A549 (cell line): ENCODE measurements around the gene ADCY7. TPM values are rescaled to one million over a fixed set of nuclear protein-coding genes. Genes with fewer than 3 reads are reported as not detected.

Experiments used
- ATAC-seq, 2 experiments: fragments of 200-7000 bp in 1 of 2; fragments of >200 bp in 1 of 2; cut with Nextera tagmentation in 1 of 2; cut with Tn5 transposase in 1 of 2; 3 replicates each; pipeline versions ENCODE4 v1.8.0 to v1.9.1; 2018 to 2020; ENCODE audit warnings: mild to moderate bottlenecking in 1 of 2, moderate library complexity in 1 of 2
- CTCF ChIA-PET: fragments of 300-600 bp; sonication (Branson Sonifier 250); formaldehyde crosslinking; extraction: SDS; loops from one replicate; lab custom pipeline; 2021; ENCODE audit warnings: antibody characterized with exemption, inconsistent platforms; lab: Yijun Ruan, JAX
- POLR2A ChIA-PET: fragments of 350-600 bp; formaldehyde crosslinking; extraction: SDS; loops from one replicate; lab custom pipeline; 2021; ENCODE audit warnings: antibody characterized with exemption, inconsistent platforms; lab: Yijun Ruan, JAX
- DNase-seq, 2 experiments: peaks; one replicate each; pipeline versions ENCODE4 v3.0.0 to v3.0.0-alpha.2; 2011 to 2016; ENCODE audit warnings: low read depth in 1 of 2, low spot score in 1 of 2
- FAIRE-seq: peaks from 2 replicates; lab custom pipeline; 2011; peaks lifted over from hg19 to GRCh38; lab: Jason Lieb, UNC
- H3K27ac ChIP-seq, 2 experiments: fragments of >200 bp; sonication (Bioruptor Twin); formaldehyde crosslinking; 3 replicates each; pipeline ENCODE4 v1.5.1; 2016 to 2017
- H3K4me1 ChIP-seq: fragments of >200 bp; sonication (Bioruptor Twin); formaldehyde crosslinking; 3 replicates; pipeline ENCODE4 v1.6.1; 2016
- H3K4me2 ChIP-seq: fragments of >200 bp; sonication (Bioruptor Twin); formaldehyde crosslinking; 3 replicates; pipeline ENCODE4 v1.6.1; 2016
- H3K4me3 ChIP-seq: fragments of >200 bp; sonication (Bioruptor Twin); formaldehyde crosslinking; 3 replicates; pipeline ENCODE4 v1.5.1; 2016
- H3K9me3 ChIP-seq: fragments of >200 bp; sonication (Bioruptor Twin); formaldehyde crosslinking; 3 replicates; pipeline ENCODE4 v1.6.1; 2016
- BCL3 ChIP-seq: fragments of >200 bp; sonication (Bioruptor Twin); formaldehyde crosslinking; IDR thresholded peaks from 3 replicates; pipeline ENCODE4 v1.6.1; 2016
- BHLHE40 ChIP-seq: IDR thresholded peaks from 2 replicates; pipeline ENCODE4 v1.6.1; 2012; ENCODE audit warnings: low read depth, low read length, inconsistent platforms
- CBX8 ChIP-seq: fragments of 200-600 bp; sonication (generic); IDR thresholded peaks from 2 replicates; pipeline ENCODE4 v1.6.1; 2016
- CEBPB ChIP-seq, 2 experiments: fragments of >200 bp in 1 of 2; sonication (Bioruptor Twin) in 1 of 2; formaldehyde crosslinking in 1 of 2; IDR thresholded peaks; 2 replicates each; pipeline ENCODE4 v1.6.1; 2012 to 2016
- EHMT2 ChIP-seq: fragments of 200-600 bp; sonication (generic); IDR thresholded peaks from 2 replicates; pipeline ENCODE4 v1.6.1; 2016; ENCODE audit warnings: antibody characterized with exemption, low read depth, mild to moderate bottlenecking, moderate library complexity
- ELK1 ChIP-seq: fragments of 150-350 bp; IDR thresholded peaks from 2 replicates; pipeline ENCODE4 v1.6.1; 2014; ENCODE audit warnings: low read depth, mild to moderate bottlenecking, low read length
- FOSB ChIP-seq: fragments of 250-450 bp; sonication (Bioruptor Pico); IDR thresholded peaks from 2 replicates; pipeline ENCODE4 v1.5.0; 2020; ENCODE audit warnings: mild to moderate bottlenecking, moderate library complexity
- FOXS1 ChIP-seq: fragments of 250-450 bp; sonication (Bioruptor Pico); IDR thresholded peaks from 2 replicates; pipeline ENCODE4 v1.5.0; 2020; ENCODE audit warnings: mild to moderate bottlenecking, moderate library complexity
- GATA3 ChIP-seq: IDR thresholded peaks from 2 replicates; pipeline ENCODE4 v1.6.1; 2012; ENCODE audit warnings: borderline replicate concordance
- HDAC2 ChIP-seq: fragments of 200-600 bp; sonication (generic); IDR thresholded peaks from 2 replicates; pipeline ENCODE4 v1.6.1; 2016
- JUNB ChIP-seq: fragments of >200 bp; sonication (Bioruptor Twin); formaldehyde crosslinking; IDR thresholded peaks from 2 replicates; pipeline ENCODE4 v1.6.1; 2016
- KDM5A ChIP-seq: fragments of 200-600 bp; sonication (generic); IDR thresholded peaks from 2 replicates; pipeline ENCODE4 v1.6.1; 2016; ENCODE audit warnings: antibody characterized with exemption, mild to moderate bottlenecking
- NPAS2 ChIP-seq: fragments of 250-450 bp; sonication (Bioruptor Pico); IDR thresholded peaks from 2 replicates; pipeline ENCODE4 v1.8.0; 2022; ENCODE audit warnings: mild to moderate bottlenecking, moderate library complexity, borderline replicate concordance
- RAD21 ChIP-seq, 2 experiments: fragments of >200 bp in 1 of 2; sonication (Bioruptor Twin) in 1 of 2; formaldehyde crosslinking in 1 of 2; IDR thresholded peaks in 1 of 2; conservative IDR thresholded peaks in 1 of 2; 2 replicates in 1 of 2; 3 replicates in 1 of 2; pipeline ENCODE4 v1.6.1; 2012 to 2018; ENCODE audit warnings: inconsistent platforms in 1 of 2
- RARB ChIP-seq: fragments of 250-450 bp; sonication (Bioruptor Pico); IDR thresholded peaks from 2 replicates; pipeline ENCODE4 v1.8.0; 2021; ENCODE audit warnings: mild to moderate bottlenecking, moderate library complexity
- SMC3 ChIP-seq: fragments of >200 bp; sonication (Bioruptor Twin); formaldehyde crosslinking; IDR thresholded peaks from 3 replicates; pipeline ENCODE4 v1.6.1; 2018; ENCODE audit warnings: inconsistent platforms
- SREBF2 ChIP-seq: fragments of 450-650 bp; IDR thresholded peaks from 2 replicates; pipeline ENCODE4 v1.6.1; 2014; ENCODE audit warnings: mild to moderate bottlenecking, moderate library complexity
- ZNF302 ChIP-seq: fragments of 250-450 bp; sonication (Bioruptor Pico); IDR thresholded peaks from 2 replicates; pipeline ENCODE4 v1.9.0; 2021; ENCODE audit warnings: inconsistent platforms, mild to moderate bottlenecking, moderate library complexity
- WGBS: methylation state at CpG from one replicate; pipeline ENCODE4 v1.1.6; 2017; ENCODE audit errors: missing lambda C conversion rate; 5-methylcytosine and 5-hydroxymethylcytosine counted together
- polyA plus RNA-seq, 4 experiments: library from polyadenylated mRNA; depleted of rRNA in 3 of 4; stranded (reverse); fragments of >200 nt; fragmentation: RNase III in 1 of 4; extraction: RNeasy Plus Mini Kit Qiagen cat#74134 plus additional on column Dnase treatment in 1 of 4; gene quantifications; 2 replicates in 3 of 4; 3 replicates in 1 of 4; pipeline ENCODE4 v1.2.3, GENCODE V29; 2011 to 2017
- TF ChIP-seq, protein P1 (sequence below): fragments of >200 bp; sonication (Bioruptor Twin); formaldehyde crosslinking; IDR thresholded peaks from 3 replicates; pipeline ENCODE4 v1.5.1; 2016
- TF ChIP-seq, protein P2 (sequence below): IDR thresholded peaks from 2 replicates; pipeline ENCODE4 v1.6.1; 2012; ENCODE audit warnings: low read depth, borderline replicate concordance
- TF ChIP-seq, protein P3 (sequence below): fragments of 450-650 bp; IDR thresholded peaks from 2 replicates; pipeline ENCODE4 v1.6.1; 2014; ENCODE audit warnings: antibody characterized with exemption
- TF ChIP-seq, protein P4 (sequence below): fragments of 250-450 bp; sonication (Bioruptor Pico); IDR thresholded peaks from 2 replicates; pipeline ENCODE4 v1.5.0; 2020; ENCODE audit warnings: low read depth, mild to moderate bottlenecking, moderate library complexity

The ADCY7 gene
- polyA plus RNA-seq, 2 of the 4 experiments (the other 2 are of a cell fraction): 10.5 to 18.7 TPM

DNA sequence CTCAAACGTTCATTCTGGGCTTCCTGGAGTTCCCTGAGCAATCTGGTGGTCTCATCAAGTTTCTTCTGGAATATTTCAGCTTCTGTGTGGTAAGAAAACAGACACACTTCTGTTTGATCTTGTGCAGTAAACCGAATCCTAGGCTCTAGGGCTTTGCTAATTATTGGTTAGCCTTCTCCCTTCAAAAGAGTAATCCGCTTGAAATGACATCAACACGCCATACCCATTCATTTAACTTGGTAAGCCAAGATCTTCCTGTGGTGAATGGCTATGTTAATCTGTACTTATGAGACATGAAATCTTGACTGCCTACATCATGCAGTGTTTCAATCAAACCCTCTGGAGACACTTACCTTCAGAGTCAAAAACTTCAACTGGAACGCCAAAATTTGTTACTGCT is 54.0 kb downstream of the ADCY7 start:
- H3K4me1 ChIP-seq: no peaks in the 10 kb centered on the region
- ATAC-seq: no peak
- no peak for TF ChIP-seq EHMT2
- TF ChIP-seq, protein P1, sequence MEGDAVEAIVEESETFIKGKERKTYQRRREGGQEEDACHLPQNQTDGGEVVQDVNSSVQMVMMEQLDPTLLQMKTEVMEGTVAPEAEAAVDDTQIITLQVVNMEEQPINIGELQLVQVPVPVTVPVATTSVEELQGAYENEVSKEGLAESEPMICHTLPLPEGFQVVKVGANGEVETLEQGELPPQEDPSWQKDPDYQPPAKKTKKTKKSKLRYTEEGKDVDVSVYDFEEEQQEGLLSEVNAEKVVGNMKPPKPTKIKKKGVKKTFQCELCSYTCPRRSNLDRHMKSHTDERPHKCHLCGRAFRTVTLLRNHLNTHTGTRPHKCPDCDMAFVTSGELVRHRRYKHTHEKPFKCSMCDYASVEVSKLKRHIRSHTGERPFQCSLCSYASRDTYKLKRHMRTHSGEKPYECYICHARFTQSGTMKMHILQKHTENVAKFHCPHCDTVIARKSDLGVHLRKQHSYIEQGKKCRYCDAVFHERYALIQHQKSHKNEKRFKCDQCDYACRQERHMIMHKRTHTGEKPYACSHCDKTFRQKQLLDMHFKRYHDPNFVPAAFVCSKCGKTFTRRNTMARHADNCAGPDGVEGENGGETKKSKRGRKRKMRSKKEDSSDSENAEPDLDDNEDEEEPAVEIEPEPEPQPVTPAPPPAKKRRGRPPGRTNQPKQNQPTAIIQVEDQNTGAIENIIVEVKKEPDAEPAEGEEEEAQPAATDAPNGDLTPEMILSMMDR: no peak
- TF ChIP-seq BCL3: no peak
- TF ChIP-seq, protein P2, sequence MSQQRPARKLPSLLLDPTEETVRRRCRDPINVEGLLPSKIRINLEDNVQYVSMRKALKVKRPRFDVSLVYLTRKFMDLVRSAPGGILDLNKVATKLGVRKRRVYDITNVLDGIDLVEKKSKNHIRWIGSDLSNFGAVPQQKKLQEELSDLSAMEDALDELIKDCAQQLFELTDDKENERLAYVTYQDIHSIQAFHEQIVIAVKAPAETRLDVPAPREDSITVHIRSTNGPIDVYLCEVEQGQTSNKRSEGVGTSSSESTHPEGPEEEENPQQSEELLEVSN: no peak
- TF ChIP-seq, all 56 proteins: peak for 0
- Histone ChIP-seq H3K4me3 (no peak overlapping the region), H3K9me3 (no peaks in the 10 kb centered on the region), H3K27ac (no peak overlapping the region), H3K4me2 (no peak overlapping the region)
- FAIRE-seq: no peak
- POLR2A ChIA-PET: no interaction called here
- WGBS: 81% methylated on average over 5 of the region's 5 CpGs
- no peak for DNase-seq
- CTCF ChIA-PET: no interaction called here

- FAIRE-seq (no peak), DNase-seq (no peak), ATAC-seq (no peak)
- 95% methylated on average over 1 of the region's 1 CpG for WGBS
- Histone ChIP-seq H3K4me1 (no peaks in the 10 kb centered on the region), H3K4me3 (no peak overlapping the region), H3K27ac (no peak overlapping the region), H3K9me3 (no peaks in the 10 kb centered on the region), H3K4me2 (no peak overlapping the region)
- ChIA-PET CTCF (interaction anchor here (0.7 to 1.4 kb wide), 5 partner anchors 17 to 120 kb away, joined by 3 to 5 read pairs (median 3); no protein-coding TSS in a partner anchor), POLR2A (no interaction called here)
- TF ChIP-seq, protein P3, sequence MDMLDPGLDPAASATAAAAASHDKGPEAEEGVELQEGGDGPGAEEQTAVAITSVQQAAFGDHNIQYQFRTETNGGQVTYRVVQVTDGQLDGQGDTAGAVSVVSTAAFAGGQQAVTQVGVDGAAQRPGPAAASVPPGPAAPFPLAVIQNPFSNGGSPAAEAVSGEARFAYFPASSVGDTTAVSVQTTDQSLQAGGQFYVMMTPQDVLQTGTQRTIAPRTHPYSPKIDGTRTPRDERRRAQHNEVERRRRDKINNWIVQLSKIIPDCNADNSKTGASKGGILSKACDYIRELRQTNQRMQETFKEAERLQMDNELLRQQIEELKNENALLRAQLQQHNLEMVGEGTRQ: no peak
- TF ChIP-seq RAD21 (conservative IDR thresholded peaks at IDR 0.05 in 1 of 2, IDR thresholded peaks at IDR 0.05 in 1 of 2): no peak
- TF ChIP-seq CEBPB (IDR thresholded peaks at IDR 0.05): no peak
- TF ChIP-seq GATA3: no peak
- TF ChIP-seq, protein P2: no peak
- no peak for TF ChIP-seq JUNB
- TF ChIP-seq ZNF302: no peak
- TF ChIP-seq, protein P4, sequence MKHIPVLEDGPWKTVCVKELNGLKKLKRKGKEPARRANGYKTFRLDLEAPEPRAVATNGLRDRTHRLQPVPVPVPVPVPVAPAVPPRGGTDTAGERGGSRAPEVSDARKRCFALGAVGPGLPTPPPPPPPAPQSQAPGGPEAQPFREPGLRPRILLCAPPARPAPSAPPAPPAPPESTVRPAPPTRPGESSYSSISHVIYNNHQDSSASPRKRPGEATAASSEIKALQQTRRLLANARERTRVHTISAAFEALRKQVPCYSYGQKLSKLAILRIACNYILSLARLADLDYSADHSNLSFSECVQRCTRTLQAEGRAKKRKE (CRISPR knock-in tag): no peak
- TF ChIP-seq CBX8: no peak
- no peak for TF ChIP-seq KDM5A
- TF ChIP-seq HDAC2: no peak
- TF ChIP-seq SREBF2: no peak
These were observed 56.0 kb downstream of the ADCY7 start for GRCh38 chr16:50322333-50322732.

DNA sequence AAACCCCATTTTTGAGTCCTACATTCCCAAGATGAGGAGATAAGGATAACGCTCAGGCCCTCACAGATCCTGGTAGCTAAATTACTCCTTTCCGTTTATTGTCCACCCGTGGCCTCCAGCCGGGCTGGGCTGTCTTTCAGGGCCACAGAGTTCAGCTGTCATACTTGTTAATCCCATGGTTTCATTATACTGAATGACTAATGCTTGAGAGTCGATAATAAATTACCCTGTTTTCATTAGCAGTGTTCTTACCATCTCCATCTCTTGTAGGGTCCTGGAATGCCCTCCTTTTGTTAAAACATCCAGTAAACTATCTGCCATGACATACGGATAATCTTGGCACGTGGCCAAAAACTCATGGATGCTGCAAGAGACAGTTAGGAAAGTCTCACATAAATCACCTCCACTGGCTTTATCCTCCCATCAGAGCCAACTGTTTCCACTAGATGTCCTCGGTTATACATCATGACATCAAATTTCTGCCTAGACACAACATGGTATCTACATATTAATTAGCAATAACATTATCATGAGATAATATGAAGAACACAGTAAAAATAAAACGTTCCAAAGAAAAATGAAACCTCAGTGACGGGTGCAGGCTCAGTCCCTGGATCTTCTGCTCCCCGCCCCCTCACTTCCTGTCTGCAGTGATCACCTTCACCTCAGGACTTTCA is 57.1 kb downstream of the ADCY7 start:
- FAIRE-seq: no peak
- WGBS: 67% methylated on average over 11 of the region's 11 CpGs

More for the DNA sequence above, 57.1 kb downstream of the ADCY7 start:
- Histone ChIP-seq H3K4me1 (no peaks in the 10 kb centered on the region), H3K4me2 (no peak overlapping the region), H3K9me3 (no peaks in the 10 kb centered on the region), H3K4me3 (no peak overlapping the region), H3K27ac (no peak overlapping the region)
- peak in 1 of 2 experiments; percentile 69 for DNase-seq
- POLR2A ChIA-PET: no interaction called here
- ATAC-seq: peak; percentile 67 to 73; a peak in 4 of 6 replicates
- CTCF ChIA-PET: interaction anchor here (0.7 to 1.4 kb wide), 6 partner anchors 8 to 483 kb away, joined by 3 to 5 read pairs (median 3); no protein-coding TSS in a partner anchor
- TF ChIP-seq KDM5A: no peak
- TF ChIP-seq NPAS2 (CRISPR knock-in tag): no peak
- TF ChIP-seq ELK1: no peak
- peak; percentile 31 to 37; a peak in 2 of 5 replicates for TF ChIP-seq RAD21 (conservative IDR thresholded peaks at IDR 0.05 in 1 of 2, IDR thresholded peaks at IDR 0.05 in 1 of 2)
- TF ChIP-seq BHLHE40: no peak
- no peak for TF ChIP-seq FOXS1
- TF ChIP-seq, protein P1: peak; percentile 40; the same call in 2 of the 3 replicates
- no peak for TF ChIP-seq FOSB (CRISPR knock-in tag)
- TF ChIP-seq SMC3: peak; percentile 34; the same call in 2 of the 3 replicates
- TF ChIP-seq RARB: no peak
